IMR-90 (cell line): ENCODE measurements around the gene ITPRID1. TPM values are rescaled to one million over a fixed set of nuclear protein-coding genes. Genes with fewer than 3 reads are reported as not detected.

ENCODE experiments used
- ATAC-seq: fragments of 200-7000 bp; cut with Tn5 transposase; 2 replicates; pipeline ENCODE4 v1.9.1; 2020; ENCODE audit warnings: low read depth, mild to moderate bottlenecking, moderate library complexity
- BruUV-seq: library from RNA; stranded (reverse); fragments of 400-500 nt; replicated peaks from 2 replicates; lab custom pipeline; 2021; lab: Mats Ljungman, UMichigan
- CTCF ChIA-PET: fragments of 300-600 bp; formaldehyde crosslinking; extraction: SDS; loops from one replicate; lab custom pipeline; 2021; ENCODE audit warnings: antibody characterized with exemption; lab: Yijun Ruan, JAX
- POLR2A ChIA-PET: fragments of 300-600 bp; sonication (Branson Sonifier 250); formaldehyde crosslinking; loops from one replicate; lab custom pipeline; 2022; ENCODE audit warnings: antibody characterized with exemption; ENCODE audit not compliant: unreplicated experiment; lab: Charles Lee
- DNase-seq: peaks from one replicate; pipeline ENCODE4 v3.0.0; 2013
- H2AFZ ChIP-seq: replicated peaks from 2 replicates; pipeline ENCODE3; 2013; ENCODE audit warnings: low read length, mild to moderate bottlenecking; ENCODE audit not compliant: poor library complexity
- H2AK5ac ChIP-seq: 2 replicates; pipeline ENCODE4 v1.6.1; 2013; ENCODE audit warnings: low read depth, low read length, inconsistent platforms
- H2AK9ac ChIP-seq: replicated peaks from 2 replicates; pipeline ENCODE3; 2013; ENCODE audit warnings: mild to moderate bottlenecking, low read depth, low read length, moderate library complexity; ENCODE audit not compliant: poor library complexity
- H2BK120ac ChIP-seq: 2 replicates; pipeline ENCODE4 v1.6.1; 2013; ENCODE audit warnings: low read depth, low read length, inconsistent platforms
- H2BK15ac ChIP-seq: 3 replicates; pipeline ENCODE4 v1.6.1; 2013; ENCODE audit warnings: low read depth, low read length, inconsistent platforms
- H2BK20ac ChIP-seq: 2 replicates; pipeline ENCODE4 v1.6.1; 2013; ENCODE audit warnings: low read depth, mild to moderate bottlenecking, inconsistent platforms, low read length, moderate library complexity
- H2BK5ac ChIP-seq: 2 replicates; pipeline ENCODE4 v1.6.1; 2013; ENCODE audit warnings: mild to moderate bottlenecking, low read depth, low read length, inconsistent platforms; ENCODE audit not compliant: poor library complexity, severe bottlenecking
- H3K14ac ChIP-seq: replicated peaks from 2 replicates; pipeline ENCODE4 v1.6.1; 2013; ENCODE audit warnings: low read depth, low read length, inconsistent platforms
- H3K18ac ChIP-seq: 2 replicates; pipeline ENCODE4 v1.6.1; 2013; ENCODE audit warnings: low read depth, low read length, control low read depth
- H3K23ac ChIP-seq: 2 replicates; pipeline ENCODE4 v1.6.1; 2013; ENCODE audit warnings: low read depth, low read length, inconsistent platforms
- H3K27ac ChIP-seq: 2 replicates; pipeline ENCODE4 v1.5.1; 2013; ENCODE audit warnings: mild to moderate bottlenecking, control low read depth, low read length; ENCODE audit not compliant: insufficient read depth
- H3K27me3 ChIP-seq: 2 replicates; pipeline ENCODE4 v1.6.1; 2013; ENCODE audit warnings: low read length; ENCODE audit not compliant: control insufficient read depth, insufficient read depth
- H3K36me3 ChIP-seq: 2 replicates; pipeline ENCODE4 v1.6.1; 2013; ENCODE audit warnings: low read length, mixed read lengths; ENCODE audit not compliant: control insufficient read depth, insufficient read depth
- H3K4ac ChIP-seq: 2 replicates; pipeline ENCODE4 v1.6.1; 2013; ENCODE audit warnings: low read depth, low read length, inconsistent platforms
- H3K4me1 ChIP-seq: 2 replicates; pipeline ENCODE4 v1.6.1; 2013; ENCODE audit warnings: low read length, mixed read lengths; ENCODE audit not compliant: control insufficient read depth, insufficient read depth
- H3K4me2 ChIP-seq: 2 replicates; pipeline ENCODE4 v1.6.1; 2013; ENCODE audit warnings: low read depth, mild to moderate bottlenecking, control low read depth, low read length, moderate library complexity
- H3K4me3 ChIP-seq: 2 replicates; pipeline ENCODE4 v1.5.1; 2013; ENCODE audit warnings: low read depth, mild to moderate bottlenecking, control low read depth, low read length, moderate library complexity; ENCODE audit not compliant: insufficient read depth
- H3K56ac ChIP-seq: 2 replicates; pipeline ENCODE4 v1.6.1; 2013; ENCODE audit warnings: low read length, inconsistent platforms; ENCODE audit not compliant: insufficient read depth; ENCODE audit errors: extremely low read depth
- H3K79me1 ChIP-seq, 2 experiments: 2 replicates each; pipeline ENCODE4 v1.6.1; 2013; ENCODE audit warnings: low read length in 2 of 2, inconsistent platforms in 1 of 2, low read depth in 1 of 2
- H3K9ac ChIP-seq: 2 replicates; pipeline ENCODE4 v1.6.1; 2013; ENCODE audit warnings: low read depth, low read length, control low read depth
- H3K9me1 ChIP-seq: 2 replicates; pipeline ENCODE4 v1.6.1; 2013; ENCODE audit warnings: low read length, inconsistent platforms; ENCODE audit not compliant: insufficient read depth
- H3K9me3 ChIP-seq: 2 replicates; pipeline ENCODE4 v1.6.1; 2013; ENCODE audit warnings: low read length; ENCODE audit not compliant: control insufficient read depth, insufficient read depth
- H4K20me1 ChIP-seq: 2 replicates; pipeline ENCODE4 v1.6.1; 2013; ENCODE audit warnings: low read length, inconsistent platforms; ENCODE audit not compliant: insufficient read depth
- H4K5ac ChIP-seq: 2 replicates; pipeline ENCODE4 v1.6.1; 2013; ENCODE audit warnings: mild to moderate bottlenecking, low read depth, low read length, control low read depth
- H4K8ac ChIP-seq, 2 experiments: 2 replicates each; pipeline ENCODE4 v1.6.1; 2013; ENCODE audit warnings: low read depth in 2 of 2, low read length in 2 of 2, control low read depth in 1 of 2, inconsistent platforms in 1 of 2
- H4K91ac ChIP-seq: 2 replicates; pipeline ENCODE4 v1.6.1; 2013; ENCODE audit warnings: low read depth, low read length, inconsistent platforms; ENCODE audit not compliant: insufficient read depth
- RAD21 ChIP-seq: IDR thresholded peaks from 2 replicates; pipeline ENCODE4 v1.6.1; 2012; ENCODE audit warnings: low read length, improper control_type of control experiment
- WGBS, 2 experiments: methylation state at CpG; one replicate each; pipeline versions ENCODE4 v1.1.5 to v1.1.7; 2013; ENCODE audit warnings: missing lambda C conversion rate in 2 of 2; ENCODE audit not compliant: insufficient read length in 1 of 2; ENCODE audit errors: extremely low coverage in 2 of 2; 5-methylcytosine and 5-hydroxymethylcytosine counted together
- dilution Hi-C: fragments of 300-500 bp; cut with HindIII; formaldehyde crosslinking; loops from one replicate; pipeline ENCODE4 v1.14.3; 2018; ENCODE audit warnings: low sequenced_read_pairs; ENCODE audit not compliant: unreplicated experiment
- in situ Hi-C: fragments of 300-500 bp; cut with MboI; formaldehyde crosslinking; loops from 3 replicates; pipeline ENCODE4 v1.14.3; 2019; ENCODE audit warnings: low sequenced_read_pairs, inconsistent platforms, mixed read lengths
- intact Hi-C: fragments of 100-400 bp; cut with micrococcal nuclease; formaldehyde crosslinking; loops from 2 replicates; pipeline ENCODE4 v1.10.0; 2022
- polyA plus RNA-seq, 3 experiments: library from polyadenylated mRNA; depleted of rRNA; stranded (reverse); fragments of >200 nt; gene quantifications; 2 replicates each; pipeline ENCODE4 v1.2.3, GENCODE V29; 2012; ENCODE audit warnings: low replicate concordance in 1 of 3
- total RNA-seq: library from RNA; depleted of rRNA; stranded (reverse); fragments of >200 nt; gene quantifications from 2 replicates; pipeline ENCODE4 v1.2.3, GENCODE V29; 2012

Gene ITPRID1
- total and polyA plus RNA-seq, 2 of the 4 experiments (the other 2 are of a cell fraction): not detected

DNA sequence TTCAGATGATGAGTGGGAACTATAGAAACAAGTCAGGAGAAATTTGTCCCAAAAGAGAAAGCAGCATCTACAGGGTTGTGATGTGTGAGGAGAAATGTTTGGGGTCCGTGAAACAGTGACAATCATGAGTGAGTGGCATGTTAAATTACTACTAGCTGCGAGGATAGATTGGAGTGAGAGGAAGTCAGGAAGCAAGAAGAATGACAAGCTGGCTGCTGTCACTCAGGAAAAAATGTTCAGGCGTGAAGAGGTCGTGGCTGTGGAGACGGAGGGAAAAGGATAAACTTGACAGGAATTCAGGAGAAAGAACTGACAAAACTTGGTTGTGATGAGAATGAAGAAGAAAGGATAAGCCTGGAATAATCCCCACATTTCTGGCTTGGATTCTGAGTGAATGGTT, 5.1 kb upstream of the ITPRID1 start:
- TF ChIP-seq RAD21: no peak
- no peak overlapping the region for H3K4ac ChIP-seq
- H4K8ac ChIP-seq: no peak overlapping the region
- BruUV-seq: no TSS peak
- H3K14ac ChIP-seq: no peak overlapping the region
- no peak overlapping the region for H3K27ac ChIP-seq
- in situ Hi-C loops: no loop called here
- no peak overlapping the region for H2BK20ac ChIP-seq
- no peak overlapping the region for H3K23ac ChIP-seq
- H2BK5ac ChIP-seq: no peak overlapping the region
- H2BK15ac ChIP-seq: no peak overlapping the region
- dilution Hi-C loops: no loop called here
- no peak overlapping the region for H3K4me2 ChIP-seq
- H3K9ac ChIP-seq: no peak overlapping the region
- H2AK9ac ChIP-seq: no peak overlapping the region
- no peak overlapping the region for H3K18ac ChIP-seq
- ATAC-seq (no peak), DNase-seq (no peak)
- H2AFZ ChIP-seq: no peak overlapping the region
- no peaks in the 10 kb centered on the region for H3K27me3 ChIP-seq
- intact Hi-C loops: no loop called here
- H2BK120ac ChIP-seq: no peak overlapping the region
- no peaks in the 10 kb centered on the region for H3K79me1 ChIP-seq
- H2AK5ac ChIP-seq: no peak overlapping the region
- no peaks in the 10 kb centered on the region for H3K4me1 ChIP-seq
- H3K36me3 ChIP-seq: no peaks in the 10 kb centered on the region
- ChIA-PET POLR2A (no interaction called here), CTCF (no interaction called here)
- no peaks in the 10 kb centered on the region for H3K9me1 ChIP-seq
- H3K4me3 ChIP-seq: no peak overlapping the region
- H3K56ac ChIP-seq: no peak overlapping the region
- no peak overlapping the region for H4K91ac ChIP-seq
- H4K5ac ChIP-seq: no peak overlapping the region
- no peaks in the 10 kb centered on the region for H4K20me1 ChIP-seq
- H3K9me3 ChIP-seq: no peaks in the 10 kb centered on the region
- WGBS, 2 experiments: 27% methylated on average over 5 of the region's 5 CpGs; no CpG with 5 or more reads in 1 of the 2 experiments
